GM23338 (cell line): ENCODE measurements around the gene CD247. TPM values are rescaled to one million over a fixed set of nuclear protein-coding genes. Genes with fewer than 3 reads are reported as not detected.

Source experiments
- ATAC-seq: fragments of 200-7000 bp; cut with Tn5 transposase; 3 replicates; pipeline ENCODE4 v1.9.1; 2020
- DNase-seq: peaks from one replicate; pipeline ENCODE4 v3.0.0-alpha.2; 2015; ENCODE audit warnings: low spot score
- H2AFZ ChIP-seq: fragments of 200-600 bp; sonication (generic); 2 replicates; pipeline ENCODE4 v1.8.0; 2016; ENCODE audit warnings: antibody characterized with exemption, mild to moderate bottlenecking, moderate library complexity
- H3F3A ChIP-seq: fragments of 200-600 bp; sonication (generic); replicated peaks from 2 replicates; pipeline ENCODE4 v1.8.0; 2017; ENCODE audit warnings: antibody characterized with exemption, mixed run types, low read depth
- H3K27ac ChIP-seq: fragments of 200-600 bp; sonication (generic); 2 replicates; pipeline ENCODE4 v1.6.1; 2016; ENCODE audit warnings: low read depth
- H3K27me3 ChIP-seq: fragments of 200-600 bp; sonication (generic); 2 replicates; pipeline ENCODE4 v1.8.0; 2016; ENCODE audit warnings: mild to moderate bottlenecking, mixed run types, moderate library complexity; ENCODE audit not compliant: insufficient read depth
- H3K36me3 ChIP-seq: fragments of 200-600 bp; sonication (generic); 2 replicates; pipeline ENCODE4 v1.8.0; 2016; ENCODE audit warnings: mild to moderate bottlenecking; ENCODE audit not compliant: insufficient read depth
- H3K4me1 ChIP-seq: fragments of 200-600 bp; sonication (generic); 2 replicates; pipeline ENCODE4 v1.8.0; 2016; ENCODE audit warnings: mild to moderate bottlenecking, moderate library complexity; ENCODE audit not compliant: insufficient read depth
- H3K4me2 ChIP-seq: fragments of 200-600 bp; sonication (generic); 2 replicates; pipeline ENCODE4 v1.7.1; 2017; ENCODE audit warnings: mixed run types
- H3K4me3 ChIP-seq: fragments of 200-600 bp; sonication (generic); 2 replicates; pipeline ENCODE4 v1.6.1; 2016; ENCODE audit warnings: mixed run types
- H3K79me2 ChIP-seq: fragments of 200-600 bp; sonication (generic); replicated peaks from 2 replicates; pipeline ENCODE4 v1.8.0; 2017; ENCODE audit warnings: mild to moderate bottlenecking; ENCODE audit not compliant: insufficient read depth
- H3K9me2 ChIP-seq: fragments of 200-600 bp; sonication (generic); 2 replicates; pipeline ENCODE4 v1.8.0; 2017; ENCODE audit not compliant: insufficient read depth
- H4K20me1 ChIP-seq: fragments of 200-600 bp; sonication (generic); replicated peaks from 2 replicates; pipeline ENCODE4 v1.8.0; 2017; ENCODE audit warnings: mild to moderate bottlenecking; ENCODE audit not compliant: insufficient read depth
- H3K27ac Mint-ChIP-seq: 2 replicates; pipeline ENCODE4 v1.8.0; 2020; ENCODE audit warnings: inconsistent platforms, mild to moderate bottlenecking, moderate library complexity, mixed read lengths
- H3K27me3 Mint-ChIP-seq: 3 replicates; pipeline ENCODE4 v1.8.0; 2022; ENCODE audit warnings: low read depth, mild to moderate bottlenecking, moderate library complexity, mixed read lengths, inconsistent platforms; ENCODE audit not compliant: insufficient read depth, poor library complexity
- H3K36me3 Mint-ChIP-seq: 3 replicates; pipeline ENCODE4 v1.8.0; 2021; ENCODE audit warnings: low read depth, mild to moderate bottlenecking, inconsistent platforms, moderate library complexity, mixed read lengths
- H3K4me1 Mint-ChIP-seq: 3 replicates; pipeline ENCODE4 v1.8.0; 2020; ENCODE audit warnings: mild to moderate bottlenecking, inconsistent platforms, mixed read lengths
- H3K4me3 Mint-ChIP-seq: 3 replicates; pipeline ENCODE4 v1.8.0; 2021; ENCODE audit warnings: moderate library complexity, mild to moderate bottlenecking, inconsistent platforms, mixed read lengths
- H3K9me3 Mint-ChIP-seq: 3 replicates; pipeline ENCODE4 v1.8.0; 2020; ENCODE audit warnings: moderate library complexity, mild to moderate bottlenecking, inconsistent platforms, mixed read lengths
- CREB1 ChIP-seq: fragments of 250-450 bp; sonication (Bioruptor Pico); IDR thresholded peaks from 2 replicates; pipeline ENCODE4 v1.5.0; 2020; ENCODE audit warnings: low read depth, mild to moderate bottlenecking, moderate library complexity
- CTCF ChIP-seq, 2 experiments: fragments of 200-600 bp in 1 of 2; sonication (generic) in 1 of 2; conservative IDR thresholded peaks; 2 replicates each; pipeline versions ENCODE4 v1.5.1 to v1.6.1; 2016 to 2017; ENCODE audit warnings: antibody characterized with exemption in 2 of 2, low read depth in 2 of 2, mild to moderate bottlenecking in 2 of 2, moderate library complexity in 1 of 2
- ETS1 ChIP-seq: IDR thresholded peaks from 2 replicates; pipeline ENCODE4 v1.6.1; 2016; ENCODE audit warnings: antibody characterized with exemption
- EZH2 ChIP-seq: fragments of 200-600 bp; sonication (generic); IDR thresholded peaks from one replicate; pipeline ENCODE4 v1.8.0; 2017; ENCODE audit warnings: antibody characterized with exemption, mild to moderate bottlenecking, low read depth; ENCODE audit not compliant: unreplicated experiment
- EZH2phosphoT487 ChIP-seq: fragments of 200-600 bp; sonication (generic); IDR thresholded peaks from one replicate; pipeline ENCODE4 v1.8.1; 2018; ENCODE audit warnings: antibody characterized with exemption; ENCODE audit not compliant: unreplicated experiment
- JUNB ChIP-seq: IDR thresholded peaks from one replicate; pipeline ENCODE4 v1.6.1; 2016; ENCODE audit warnings: antibody characterized with exemption; ENCODE audit not compliant: unreplicated experiment
- NANOG ChIP-seq: IDR thresholded peaks from 2 replicates; pipeline ENCODE4 v1.6.1; 2016; ENCODE audit warnings: antibody characterized with exemption, borderline replicate concordance
- POLR2AphosphoS5 ChIP-seq: IDR thresholded peaks from 2 replicates; pipeline ENCODE4 v1.6.1; 2016; ENCODE audit warnings: antibody characterized with exemption, low read depth
- REST ChIP-seq: IDR thresholded peaks from one replicate; pipeline ENCODE4 v1.6.1; 2018; ENCODE audit warnings: antibody characterized with exemption; ENCODE audit not compliant: unreplicated experiment
- STAT1 ChIP-seq: IDR thresholded peaks from one replicate; pipeline ENCODE4 v1.6.1; 2016; ENCODE audit warnings: antibody characterized with exemption; ENCODE audit not compliant: unreplicated experiment
- ZNF114 ChIP-seq: fragments of 250-450 bp; sonication (Bioruptor Pico); IDR thresholded peaks from 2 replicates; pipeline ENCODE4 v1.5.0; 2020; ENCODE audit warnings: mild to moderate bottlenecking, moderate library complexity
- ZNF331 ChIP-seq: fragments of 250-450 bp; sonication (Bioruptor Pico); IDR thresholded peaks from 2 replicates; pipeline ENCODE4 v1.5.0; 2020; ENCODE audit warnings: low read depth, mild to moderate bottlenecking, moderate library complexity
- ZNF462 ChIP-seq: fragments of 250-450 bp; sonication (Bioruptor Pico); IDR thresholded peaks from 2 replicates; pipeline ENCODE4 v1.5.0; 2020; ENCODE audit warnings: mild to moderate bottlenecking, moderate library complexity
- polyA plus RNA-seq: library from polyadenylated mRNA; unstranded; fragments of >200 nt; fragmentation: Nextera tagmentation; extraction: Ambion mirVana; gene quantifications from 2 replicates; pipeline ENCODE4 v1.2.1, GENCODE V29; 2016
- total RNA-seq: library from RNA; depleted of rRNA; stranded (reverse); fragments of >200 nt; shearing (Covaris generic); gene quantifications from 2 replicates; pipeline ENCODE4 v1.2.3, GENCODE V29; 2014

CD247 gene
- total and polyA plus RNA-seq, 2 experiments from 2014 or later: 1.2 to 1.4 TPM

- H3K27me3 Mint-ChIP-seq: peaks cover 27% of the 10 kb centered on the region
- Histone ChIP-seq H3K4me2 (no peak overlapping the region), H3F3A (peaks cover 2% of the 10 kb centered on the region; the same call in 1 of the 2 replicates), H3K27me3 (peaks cover 49% of the 10 kb centered on the region), H3K9me2 (no peaks in the 10 kb centered on the region), H4K20me1 (no peaks in the 10 kb centered on the region), H3K79me2 (no peaks in the 10 kb centered on the region), H3K4me1 (peaks cover 10% of the 10 kb centered on the region; the same call in 1 of the 2 replicates), H3K36me3 (no peaks in the 10 kb centered on the region), H2AFZ (no peak overlapping the region), H3K4me3 (no peak overlapping the region), H3K27ac (no peak overlapping the region)
- DNase-seq (no peak), ATAC-seq (no peak)
- no peak overlapping the region for H3K27ac Mint-ChIP-seq
- no peak overlapping the region; the same call in 2 of the 3 replicates for H3K4me3 Mint-ChIP-seq
- no peaks in the 10 kb centered on the region for H3K9me3 Mint-ChIP-seq
- no peaks in the 10 kb centered on the region for H3K36me3 Mint-ChIP-seq
- TF ChIP-seq ZNF331 (CRISPR knock-in tag) (no peak), JUNB (no peak), ZNF462 (CRISPR knock-in tag) (no peak), ETS1 (no peak), ZNF114 (no peak), REST (no peak), CTCF (conservative IDR thresholded peaks at IDR 0.05; ENCODE audit: low read depth in 2 of 2) (no peak), EZH2 (no peak), NANOG (no peak), STAT1 (no peak), POLR2AphosphoS5 (no peak), EZH2phosphoT487 (no peak), CREB1 (CRISPR knock-in tag) (no peak)
- peaks cover 25% of the 10 kb centered on the region for H3K4me1 Mint-ChIP-seq
These were observed 61.4 kb downstream of the CD247 start for GRCh38 chr1:167456926-167457325.
